Stimulated activated CD4-positive, alpha-beta T cell treated with anti-CD3 and anti-CD28 coated beads, Interleukin-1b, Interleukin-23, amount 100 ng/mL, for 4 hours (primary cell): ENCODE measurements around the gene COCH.
"Not testable (repeated sequence)": the region's sequence is repeated elsewhere in the genome, so short reads cannot be mapped to it uniquely, and the experiment has no call there.

Source experiments
- DNase-seq, 2 donors: peaks; one replicate each; pipeline ENCODE4 v3.0.0-alpha.2; 2020; ENCODE audit warnings: low read depth in 2 of 2

Gene COCH

GRCh38 chr14:30928462-30928861 is 54.1 kb downstream of the COCH start:
- DNase-seq: no peak

- not testable (repeated sequence) for DNase-seq
Observed at GRCh38 chr14:30933937-30934336, 59.6 kb downstream of the COCH start.

- no peak for DNase-seq
Observed at GRCh38 chr14:30935445-30935844, 61.1 kb downstream of the COCH start.

- no peak for DNase-seq
Observed at GRCh38 chr14:30938617-30939016, 64.3 kb downstream of the COCH start.
